ENCODE data around the gene ADAP1.

The ADAP1 gene

GRCh38 chr7:952548-953441 lies 1.7 kb downstream of the ADAP1 start:
- H3K4me3 ChIP-seq (ENCODE audit: low read depth in 1 of 2, low read length in 2 of 2) = no peak overlapping the region
- H4K20me1 ChIP-seq (ENCODE audit: insufficient read depth, low read length) = no peaks in the 10 kb centered on the region; the same call in 1 of the 2 replicates
- no peaks in the 10 kb centered on the region for H3K27me3 ChIP-seq (ENCODE audit: insufficient read depth, low read length, poor library complexity)
- DNase-seq (no peak), ATAC-seq (ENCODE audit: insufficient read depth, low read depth) (no peak)
- no peak overlapping the region for H3K9ac ChIP-seq (ENCODE audit: low read depth, low read length)
- TF ChIP-seq EZH2 (IDR thresholded peaks at IDR 0.05; ENCODE audit: borderline replicate concordance, low read depth, low read length, severe bottlenecking) = no peak
- TF ChIP-seq, protein P1, sequence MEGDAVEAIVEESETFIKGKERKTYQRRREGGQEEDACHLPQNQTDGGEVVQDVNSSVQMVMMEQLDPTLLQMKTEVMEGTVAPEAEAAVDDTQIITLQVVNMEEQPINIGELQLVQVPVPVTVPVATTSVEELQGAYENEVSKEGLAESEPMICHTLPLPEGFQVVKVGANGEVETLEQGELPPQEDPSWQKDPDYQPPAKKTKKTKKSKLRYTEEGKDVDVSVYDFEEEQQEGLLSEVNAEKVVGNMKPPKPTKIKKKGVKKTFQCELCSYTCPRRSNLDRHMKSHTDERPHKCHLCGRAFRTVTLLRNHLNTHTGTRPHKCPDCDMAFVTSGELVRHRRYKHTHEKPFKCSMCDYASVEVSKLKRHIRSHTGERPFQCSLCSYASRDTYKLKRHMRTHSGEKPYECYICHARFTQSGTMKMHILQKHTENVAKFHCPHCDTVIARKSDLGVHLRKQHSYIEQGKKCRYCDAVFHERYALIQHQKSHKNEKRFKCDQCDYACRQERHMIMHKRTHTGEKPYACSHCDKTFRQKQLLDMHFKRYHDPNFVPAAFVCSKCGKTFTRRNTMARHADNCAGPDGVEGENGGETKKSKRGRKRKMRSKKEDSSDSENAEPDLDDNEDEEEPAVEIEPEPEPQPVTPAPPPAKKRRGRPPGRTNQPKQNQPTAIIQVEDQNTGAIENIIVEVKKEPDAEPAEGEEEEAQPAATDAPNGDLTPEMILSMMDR (IDR thresholded peaks at IDR 0.05; ENCODE audit: borderline replicate concordance, extremely low read depth, low read length, poor library complexity, severe bottlenecking) = no peak
- H3K4me1 ChIP-seq (ENCODE audit: insufficient read depth, low read length) = no peaks in the 10 kb centered on the region
- no peak overlapping the region for H3K27ac ChIP-seq (ENCODE audit: low read length)
- H3K79me2 ChIP-seq (ENCODE audit: insufficient read depth, low read length) = no peaks in the 10 kb centered on the region
- no peak overlapping the region for H2AFZ ChIP-seq (ENCODE audit: low read depth, low read length)
- no peaks in the 10 kb centered on the region for H3K9me3 ChIP-seq (ENCODE audit: insufficient read depth, low read length, severe bottlenecking)
- H3K4me2 ChIP-seq (ENCODE audit: insufficient read depth, low read length) = no peak overlapping the region
- no peaks in the 10 kb centered on the region for H3K36me3 ChIP-seq (ENCODE audit: insufficient read depth, low read length)

DNA sequence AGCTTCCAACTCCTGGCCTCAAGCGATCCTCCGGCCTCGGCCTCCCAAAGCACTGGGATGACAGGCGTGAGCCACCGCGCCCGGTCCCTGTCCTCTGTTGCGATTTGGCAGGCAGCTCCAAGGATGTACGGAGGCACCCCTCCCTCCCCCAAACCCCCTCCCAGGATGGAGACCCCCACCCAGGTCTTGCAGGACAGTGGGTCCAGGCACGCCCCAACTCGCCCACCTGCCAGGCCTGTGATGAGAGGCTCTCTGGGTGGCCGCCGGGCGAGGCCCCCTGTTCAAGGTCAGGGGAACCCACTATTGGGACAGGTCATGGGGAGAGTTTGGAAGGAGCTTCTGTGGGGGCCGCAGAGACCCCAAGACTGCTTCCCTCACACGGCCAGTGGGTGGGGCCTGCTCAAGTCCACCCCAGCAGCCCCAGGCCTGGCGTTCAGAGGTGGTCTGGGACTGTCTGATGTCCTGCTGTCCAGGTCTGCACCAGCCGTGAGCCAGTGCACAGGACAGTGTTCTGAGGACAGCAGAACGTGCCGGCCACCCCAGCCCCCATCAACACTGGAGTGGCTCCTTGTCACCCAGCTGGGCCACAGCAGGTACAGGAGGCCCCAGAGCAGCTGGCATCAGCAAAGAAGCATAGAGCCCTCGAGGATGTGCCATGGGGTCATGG lies 2.5 kb downstream of the ADAP1 start:
- no peaks in the 10 kb centered on the region for H3K9me3 ChIP-seq (ENCODE audit: insufficient read depth, low read length, severe bottlenecking)
- ATAC-seq (ENCODE audit: insufficient read depth, low read depth) (no peak), DNase-seq (no peak)
- no peaks in the 10 kb centered on the region; the same call in 1 of the 2 replicates for H4K20me1 ChIP-seq (ENCODE audit: insufficient read depth, low read length)
- H3K36me3 ChIP-seq (ENCODE audit: insufficient read depth, low read length) = no peaks in the 10 kb centered on the region
- H3K4me3 ChIP-seq (ENCODE audit: low read depth in 1 of 2, low read length in 2 of 2) = no peak overlapping the region
- H2AFZ ChIP-seq (ENCODE audit: low read depth, low read length) = no peak overlapping the region
- no peaks in the 10 kb centered on the region for H3K4me1 ChIP-seq (ENCODE audit: insufficient read depth, low read length)
- no peaks in the 10 kb centered on the region for H3K27me3 ChIP-seq (ENCODE audit: insufficient read depth, low read length, poor library complexity)
- H3K79me2 ChIP-seq (ENCODE audit: insufficient read depth, low read length) = no peaks in the 10 kb centered on the region
- H3K27ac ChIP-seq (ENCODE audit: low read length) = no peak overlapping the region
- H3K4me2 ChIP-seq (ENCODE audit: insufficient read depth, low read length) = no peak overlapping the region
- no peak for TF ChIP-seq EZH2 (IDR thresholded peaks at IDR 0.05; ENCODE audit: borderline replicate concordance, low read depth, low read length, severe bottlenecking)
- TF ChIP-seq, protein P1 (IDR thresholded peaks at IDR 0.05; ENCODE audit: borderline replicate concordance, extremely low read depth, low read length, poor library complexity, severe bottlenecking) = no peak
- H3K9ac ChIP-seq (ENCODE audit: low read depth, low read length) = no peak overlapping the region

DNA sequence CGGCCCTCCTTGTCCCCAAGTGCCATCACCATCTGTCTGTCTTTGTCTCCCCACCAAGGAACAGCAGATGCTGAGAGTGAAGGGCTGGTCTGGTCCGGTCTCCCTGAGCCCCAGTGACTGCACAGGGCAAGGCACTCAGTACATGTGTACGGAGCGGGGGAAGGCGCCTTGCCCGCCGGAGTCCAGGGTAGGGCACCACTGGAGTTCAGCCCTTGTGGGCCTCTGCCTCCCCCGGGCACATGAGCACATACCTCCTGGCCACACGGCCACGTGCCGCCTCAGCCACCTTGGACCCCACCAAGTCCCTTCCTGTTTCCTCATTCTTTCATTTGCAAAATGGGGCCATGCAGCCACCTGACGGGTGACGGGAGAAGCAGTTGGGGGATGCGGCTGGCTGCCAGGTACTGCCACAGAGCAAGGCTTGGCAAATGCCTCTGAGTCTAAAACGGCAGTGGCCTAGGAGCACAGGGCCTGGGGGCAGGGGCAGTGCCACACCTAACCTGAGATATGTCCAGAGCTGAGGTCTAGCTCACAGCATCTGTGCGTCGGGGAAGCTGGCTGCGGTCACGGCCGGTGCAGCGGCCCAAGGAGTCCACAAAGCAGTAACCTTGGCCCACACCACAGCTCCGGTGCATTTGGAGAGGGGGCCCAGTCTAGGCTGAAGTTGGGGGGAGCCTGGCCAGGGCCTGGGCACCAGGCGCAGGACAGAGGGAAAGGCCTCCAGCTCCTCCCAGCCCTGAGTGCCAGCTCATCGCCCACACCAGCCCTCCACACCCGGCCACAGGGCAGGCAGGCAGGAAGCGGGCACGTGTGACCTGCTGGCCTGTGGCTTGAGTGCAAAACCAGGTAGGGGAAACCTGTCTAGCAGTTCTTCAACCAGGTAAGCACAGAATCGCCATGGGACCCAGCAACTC lies 5.2 kb downstream of the ADAP1 start:
- Histone ChIP-seq H3K9ac (ENCODE audit: low read depth, low read length) (no peak overlapping the region), H3K27ac (ENCODE audit: low read length) (no peak overlapping the region), H3K4me2 (ENCODE audit: insufficient read depth, low read length) (no peak overlapping the region), H3K4me3 (ENCODE audit: low read depth in 1 of 2, low read length in 2 of 2) (no peak overlapping the region), H3K79me2 (ENCODE audit: insufficient read depth, low read length) (no peaks in the 10 kb centered on the region), H3K27me3 (ENCODE audit: insufficient read depth, low read length, poor library complexity) (no peaks in the 10 kb centered on the region), H3K9me3 (ENCODE audit: insufficient read depth, low read length, severe bottlenecking) (no peaks in the 10 kb centered on the region), H4K20me1 (ENCODE audit: insufficient read depth, low read length) (no peaks in the 10 kb centered on the region; the same call in 1 of the 2 replicates), H3K36me3 (ENCODE audit: insufficient read depth, low read length) (no peaks in the 10 kb centered on the region), H2AFZ (ENCODE audit: low read depth, low read length) (no peak overlapping the region), H3K4me1 (ENCODE audit: insufficient read depth, low read length) (no peaks in the 10 kb centered on the region)
- DNase-seq (no peak), ATAC-seq (ENCODE audit: insufficient read depth, low read depth) (no peak)
- TF ChIP-seq EZH2 (IDR thresholded peaks at IDR 0.05; ENCODE audit: borderline replicate concordance, low read depth, low read length, severe bottlenecking) = no peak
- TF ChIP-seq, protein P1 (IDR thresholded peaks at IDR 0.05; ENCODE audit: borderline replicate concordance, extremely low read depth, low read length, poor library complexity, severe bottlenecking) = no peak

Measured in DND-41 (cell line).